ENCODE results near the gene ANGPTL4.

The ANGPTL4 gene

DNA sequence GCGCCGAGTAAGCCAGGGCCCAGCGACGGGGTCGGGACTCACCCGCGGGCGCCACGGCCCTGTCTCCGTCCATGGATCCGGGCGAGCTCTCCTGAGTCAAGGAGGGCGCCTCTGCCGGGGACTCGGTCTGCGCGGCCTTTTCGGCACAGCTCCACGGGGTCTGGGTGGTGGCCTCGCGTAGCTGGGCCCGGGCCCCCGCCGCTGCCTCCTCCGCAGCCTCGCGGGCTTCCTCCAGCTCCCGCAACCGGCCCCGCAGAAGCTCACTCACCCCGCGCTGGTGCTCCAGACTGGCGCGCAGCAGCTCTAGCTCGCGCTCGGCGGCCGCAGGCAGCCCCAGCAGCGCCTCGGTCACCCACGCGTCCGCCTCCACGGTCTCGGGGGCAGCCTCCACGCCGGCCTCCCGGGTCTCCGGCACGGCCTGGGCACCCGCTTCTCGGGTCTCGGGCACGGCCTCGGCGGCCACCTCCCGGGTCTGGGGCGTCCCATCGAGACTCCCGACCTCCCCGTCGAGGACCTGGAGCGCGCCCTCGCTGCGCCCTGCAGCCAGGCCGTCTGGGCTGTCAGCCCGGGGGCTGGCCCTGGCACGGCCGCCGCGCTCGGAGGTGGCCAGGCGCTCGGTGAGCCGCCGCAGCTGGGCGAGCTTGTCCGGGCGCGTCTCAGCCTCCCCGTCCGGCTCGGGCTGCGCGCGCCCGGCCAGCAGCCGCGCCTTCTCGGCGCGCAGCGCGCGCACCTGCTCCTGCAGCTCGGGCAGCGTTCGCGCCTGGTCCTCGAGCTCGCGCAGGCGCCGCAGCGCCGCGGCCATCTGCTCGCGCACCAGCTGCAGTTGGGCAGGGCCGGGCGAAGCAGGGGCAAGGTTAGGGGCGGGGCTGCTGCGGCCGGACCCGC, 29.3 kb upstream of the ANGPTL4 start:
- H3K9me2 ChIP-seq (replicated peaks; ENCODE audit: control insufficient read depth, low read length) = no peaks in the 10 kb centered on the region
- H3K9me3 ChIP-seq (ENCODE audit: control insufficient read depth, insufficient read depth, low read length) = no peaks in the 10 kb centered on the region
- H3K4me1 ChIP-seq (ENCODE audit: control insufficient read depth, low read length) = no peaks in the 10 kb centered on the region
- H3K79me2 ChIP-seq (ENCODE audit: control insufficient read depth, low read length) = no peaks in the 10 kb centered on the region
- no peak for TF ChIP-seq EZH2phosphoT487 (IDR thresholded peaks at IDR 0.05; ENCODE audit: borderline replicate concordance, low read length)
- no peak overlapping the region for H3K27ac ChIP-seq (ENCODE audit: low read depth, low read length)
- peaks cover 10% of the 10 kb centered on the region for H3K27me3 ChIP-seq (ENCODE audit: control insufficient read depth, low read length)
- no peaks in the 10 kb centered on the region for H3K36me3 ChIP-seq (ENCODE audit: control insufficient read depth, low read length)
- H3K4me3 ChIP-seq (ENCODE audit: low read length) = no peak overlapping the region
- no peak overlapping the region for H3K4me2 ChIP-seq (ENCODE audit: low read length)
- H4K20me1 ChIP-seq (ENCODE audit: control insufficient read depth, insufficient read depth, low read depth, low read length) = no peaks in the 10 kb centered on the region
- H3F3A ChIP-seq (ENCODE audit: control insufficient read depth, insufficient read depth) = no peaks in the 10 kb centered on the region

DNA sequence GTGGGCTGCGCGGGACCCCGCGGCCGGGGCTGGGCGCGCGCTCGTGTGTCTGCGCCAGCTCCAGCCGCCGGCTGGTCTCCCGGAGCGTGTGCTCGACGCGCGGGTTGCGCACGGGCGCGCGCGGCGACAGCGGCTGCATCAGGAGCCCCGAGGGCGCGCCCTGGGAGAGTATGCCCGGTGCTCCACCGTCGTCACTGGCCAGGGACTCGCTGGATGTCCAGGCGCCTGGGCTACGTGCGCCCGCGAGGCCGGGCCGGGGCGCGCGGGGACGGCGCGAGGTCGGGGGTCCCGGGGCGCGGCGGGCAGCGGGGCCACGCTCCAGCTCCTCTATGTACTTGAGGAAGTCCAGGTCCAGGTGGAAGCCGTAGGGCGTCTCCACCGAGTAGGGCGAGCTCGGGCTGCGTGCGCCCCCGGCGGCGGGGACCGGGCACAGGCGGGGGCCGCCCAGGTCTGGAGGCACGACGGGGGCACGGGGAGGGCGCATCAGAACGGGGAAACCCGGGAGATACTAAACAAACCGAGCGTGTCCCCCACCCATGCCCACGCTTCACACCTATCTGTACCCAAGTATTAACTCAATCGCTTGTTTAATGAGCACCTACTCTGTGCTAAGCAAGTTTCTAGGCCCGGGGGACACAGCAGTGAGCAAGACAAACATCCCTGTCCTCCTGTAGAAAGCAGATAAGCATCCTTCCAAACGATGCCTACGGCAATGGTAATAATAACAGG, 28.4 kb upstream of the ANGPTL4 start:
- no peak for TF ChIP-seq EZH2phosphoT487 (IDR thresholded peaks at IDR 0.05; ENCODE audit: borderline replicate concordance, low read length)
- TF ChIP-seq, protein P1, sequence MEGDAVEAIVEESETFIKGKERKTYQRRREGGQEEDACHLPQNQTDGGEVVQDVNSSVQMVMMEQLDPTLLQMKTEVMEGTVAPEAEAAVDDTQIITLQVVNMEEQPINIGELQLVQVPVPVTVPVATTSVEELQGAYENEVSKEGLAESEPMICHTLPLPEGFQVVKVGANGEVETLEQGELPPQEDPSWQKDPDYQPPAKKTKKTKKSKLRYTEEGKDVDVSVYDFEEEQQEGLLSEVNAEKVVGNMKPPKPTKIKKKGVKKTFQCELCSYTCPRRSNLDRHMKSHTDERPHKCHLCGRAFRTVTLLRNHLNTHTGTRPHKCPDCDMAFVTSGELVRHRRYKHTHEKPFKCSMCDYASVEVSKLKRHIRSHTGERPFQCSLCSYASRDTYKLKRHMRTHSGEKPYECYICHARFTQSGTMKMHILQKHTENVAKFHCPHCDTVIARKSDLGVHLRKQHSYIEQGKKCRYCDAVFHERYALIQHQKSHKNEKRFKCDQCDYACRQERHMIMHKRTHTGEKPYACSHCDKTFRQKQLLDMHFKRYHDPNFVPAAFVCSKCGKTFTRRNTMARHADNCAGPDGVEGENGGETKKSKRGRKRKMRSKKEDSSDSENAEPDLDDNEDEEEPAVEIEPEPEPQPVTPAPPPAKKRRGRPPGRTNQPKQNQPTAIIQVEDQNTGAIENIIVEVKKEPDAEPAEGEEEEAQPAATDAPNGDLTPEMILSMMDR (IDR thresholded peaks at IDR 0.05; ENCODE audit: low read depth, low read length, poor library complexity, severe bottlenecking) = peak; percentile 34
- H3K4me2 ChIP-seq (ENCODE audit: low read length) = no peak overlapping the region
- no peaks in the 10 kb centered on the region for H3K9me2 ChIP-seq (replicated peaks; ENCODE audit: control insufficient read depth, low read length)
- H3K4me1 ChIP-seq (ENCODE audit: control insufficient read depth, low read length) = no peaks in the 10 kb centered on the region
- no peaks in the 10 kb centered on the region for H4K20me1 ChIP-seq (ENCODE audit: control insufficient read depth, insufficient read depth, low read depth, low read length)
- peaks cover 13% of the 10 kb centered on the region for H3K27me3 ChIP-seq (ENCODE audit: control insufficient read depth, low read length)
- H3K9me3 ChIP-seq (ENCODE audit: control insufficient read depth, insufficient read depth, low read length) = no peaks in the 10 kb centered on the region
- no peaks in the 10 kb centered on the region for H3K79me2 ChIP-seq (ENCODE audit: control insufficient read depth, low read length)
- no peaks in the 10 kb centered on the region for H3F3A ChIP-seq (ENCODE audit: control insufficient read depth, insufficient read depth)
- H3K4me3 ChIP-seq (ENCODE audit: low read length) = no peak overlapping the region
- no peak overlapping the region for H3K27ac ChIP-seq (ENCODE audit: low read depth, low read length)
- H3K36me3 ChIP-seq (ENCODE audit: control insufficient read depth, low read length) = no peaks in the 10 kb centered on the region

DNA sequence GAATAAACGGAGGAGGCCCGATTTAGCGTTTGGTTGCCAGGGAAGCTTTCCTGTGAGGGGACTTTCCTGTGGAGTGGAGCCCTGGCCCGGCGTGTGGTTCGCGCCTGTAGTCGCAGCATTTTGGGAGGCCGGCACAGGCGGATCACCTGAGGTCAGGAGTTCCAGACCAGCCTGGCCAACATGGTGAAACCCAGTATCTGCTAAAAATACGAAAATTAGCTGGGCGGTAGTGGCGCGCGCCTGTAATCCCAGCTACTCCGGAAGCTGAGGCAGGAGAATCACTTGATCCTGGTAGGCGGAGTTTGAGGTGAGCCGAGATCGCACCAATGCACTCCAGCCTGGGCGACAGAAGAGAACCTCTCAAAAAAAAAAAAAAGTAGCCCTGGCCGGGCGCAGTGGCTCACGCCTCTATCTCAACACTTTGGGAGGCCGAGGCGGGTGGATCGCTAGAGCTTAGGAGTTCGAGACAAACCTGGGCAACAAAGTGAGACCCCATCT, 27.8 kb upstream of the ANGPTL4 start:
- Histone ChIP-seq H3K4me1 (ENCODE audit: control insufficient read depth, low read length) (no peaks in the 10 kb centered on the region), H3K4me3 (ENCODE audit: low read length) (no peak overlapping the region), H3K9me2 (replicated peaks; ENCODE audit: control insufficient read depth, low read length) (no peaks in the 10 kb centered on the region), H3K27ac (ENCODE audit: low read depth, low read length) (no peak overlapping the region), H3K27me3 (ENCODE audit: control insufficient read depth, low read length) (peaks cover 18% of the 10 kb centered on the region), H3F3A (ENCODE audit: control insufficient read depth, insufficient read depth) (no peaks in the 10 kb centered on the region), H3K9me3 (ENCODE audit: control insufficient read depth, insufficient read depth, low read length) (no peaks in the 10 kb centered on the region), H3K79me2 (ENCODE audit: control insufficient read depth, low read length) (no peaks in the 10 kb centered on the region), H3K4me2 (ENCODE audit: low read length) (no peak overlapping the region), H4K20me1 (ENCODE audit: control insufficient read depth, insufficient read depth, low read depth, low read length) (no peaks in the 10 kb centered on the region), H3K36me3 (ENCODE audit: control insufficient read depth, low read length) (no peaks in the 10 kb centered on the region)
- TF ChIP-seq EZH2phosphoT487 (IDR thresholded peaks at IDR 0.05; ENCODE audit: borderline replicate concordance, low read length) = no peak
- TF ChIP-seq, protein P1 (IDR thresholded peaks at IDR 0.05; ENCODE audit: low read depth, low read length, poor library complexity, severe bottlenecking) = no peak

Data from DOHH2 (cell line).